ENCODE data around the gene CD164L2.

- TF ChIP-seq CTCF (IDR thresholded peaks at IDR 0.05) (no peak), POLR2A (IDR thresholded peaks at IDR 0.05) (no peak), EP300 (IDR thresholded peaks at IDR 0.05) (no peak)
These were observed 9.9 kb upstream of the CD164L2 start for GRCh38 chr1:27392778-27393635.
